Measurements from ENCODE around the gene SEMA3E.
"Not testable (repeated sequence)": the region's sequence is repeated elsewhere in the genome, so short reads cannot be mapped to it uniquely, and the experiment has no call there.

SEMA3E gene

DNA sequence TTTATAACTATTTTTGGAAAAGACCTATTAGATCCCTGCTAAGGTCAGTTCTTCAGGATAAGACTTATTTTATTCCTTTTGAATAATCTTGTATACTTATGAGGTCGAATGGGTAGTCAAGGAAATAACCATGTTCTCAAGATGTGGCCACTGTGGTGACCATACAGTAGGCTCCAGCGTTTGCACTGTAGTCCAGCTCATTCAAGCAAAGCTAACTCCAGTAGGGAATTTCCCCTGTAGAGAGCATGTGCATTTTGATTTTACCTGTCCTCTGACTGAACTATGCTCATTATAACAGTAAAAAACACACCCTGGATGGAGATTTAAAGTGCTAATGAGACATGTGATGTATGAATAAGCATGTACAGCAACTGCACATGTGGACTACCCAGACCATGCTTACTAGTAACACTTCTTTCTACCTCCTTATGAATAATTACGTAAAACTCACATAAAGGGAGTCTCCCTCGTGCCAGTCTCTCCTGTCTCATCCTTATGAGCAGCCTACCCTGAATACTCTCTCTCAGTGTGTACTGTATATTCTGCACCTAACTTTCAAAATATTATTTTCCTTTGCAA is 32.4 kb upstream of the SEMA3E start:
- H3K4me3 ChIP-seq (ENCODE audit: insufficient read depth, low read length, poor library complexity, severe bottlenecking), result no peak overlapping the region
- H3K79me2 ChIP-seq (ENCODE audit: insufficient read depth, low read length), result no peaks in the 10 kb centered on the region
- H3K27me3 ChIP-seq (ENCODE audit: low read length), result no peaks in the 10 kb centered on the region
- no peaks in the 10 kb centered on the region for H3K9me3 ChIP-seq (ENCODE audit: insufficient read depth, low read length)
- H3K27ac ChIP-seq (ENCODE audit: low read depth, low read length), result no peak overlapping the region
- H3K4me2 ChIP-seq (ENCODE audit: low read depth, low read length, poor library complexity, severe bottlenecking), result no peak overlapping the region
- TF ChIP-seq EZH2phosphoT487 (conservative IDR thresholded peaks at IDR 0.05; ENCODE audit: low read length), result no peak
- TF ChIP-seq, protein P1, sequence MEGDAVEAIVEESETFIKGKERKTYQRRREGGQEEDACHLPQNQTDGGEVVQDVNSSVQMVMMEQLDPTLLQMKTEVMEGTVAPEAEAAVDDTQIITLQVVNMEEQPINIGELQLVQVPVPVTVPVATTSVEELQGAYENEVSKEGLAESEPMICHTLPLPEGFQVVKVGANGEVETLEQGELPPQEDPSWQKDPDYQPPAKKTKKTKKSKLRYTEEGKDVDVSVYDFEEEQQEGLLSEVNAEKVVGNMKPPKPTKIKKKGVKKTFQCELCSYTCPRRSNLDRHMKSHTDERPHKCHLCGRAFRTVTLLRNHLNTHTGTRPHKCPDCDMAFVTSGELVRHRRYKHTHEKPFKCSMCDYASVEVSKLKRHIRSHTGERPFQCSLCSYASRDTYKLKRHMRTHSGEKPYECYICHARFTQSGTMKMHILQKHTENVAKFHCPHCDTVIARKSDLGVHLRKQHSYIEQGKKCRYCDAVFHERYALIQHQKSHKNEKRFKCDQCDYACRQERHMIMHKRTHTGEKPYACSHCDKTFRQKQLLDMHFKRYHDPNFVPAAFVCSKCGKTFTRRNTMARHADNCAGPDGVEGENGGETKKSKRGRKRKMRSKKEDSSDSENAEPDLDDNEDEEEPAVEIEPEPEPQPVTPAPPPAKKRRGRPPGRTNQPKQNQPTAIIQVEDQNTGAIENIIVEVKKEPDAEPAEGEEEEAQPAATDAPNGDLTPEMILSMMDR (IDR thresholded peaks at IDR 0.05; ENCODE audit: insufficient read depth, low read length, poor library complexity, severe bottlenecking), result no peak
- H3K9ac ChIP-seq (ENCODE audit: low read length), result no peak overlapping the region
- no peak overlapping the region for H2AFZ ChIP-seq (ENCODE audit: low read depth, low read length, severe bottlenecking)
- no peaks in the 10 kb centered on the region for H3K36me3 ChIP-seq (ENCODE audit: low read length)
- no peaks in the 10 kb centered on the region for H3F3A ChIP-seq (ENCODE audit: insufficient read depth)
- no peaks in the 10 kb centered on the region for H4K20me1 ChIP-seq (ENCODE audit: low read depth, low read length)
- H3K9me2 ChIP-seq (replicated peaks; ENCODE audit: insufficient read depth, low read length), result no peaks in the 10 kb centered on the region

DNA sequence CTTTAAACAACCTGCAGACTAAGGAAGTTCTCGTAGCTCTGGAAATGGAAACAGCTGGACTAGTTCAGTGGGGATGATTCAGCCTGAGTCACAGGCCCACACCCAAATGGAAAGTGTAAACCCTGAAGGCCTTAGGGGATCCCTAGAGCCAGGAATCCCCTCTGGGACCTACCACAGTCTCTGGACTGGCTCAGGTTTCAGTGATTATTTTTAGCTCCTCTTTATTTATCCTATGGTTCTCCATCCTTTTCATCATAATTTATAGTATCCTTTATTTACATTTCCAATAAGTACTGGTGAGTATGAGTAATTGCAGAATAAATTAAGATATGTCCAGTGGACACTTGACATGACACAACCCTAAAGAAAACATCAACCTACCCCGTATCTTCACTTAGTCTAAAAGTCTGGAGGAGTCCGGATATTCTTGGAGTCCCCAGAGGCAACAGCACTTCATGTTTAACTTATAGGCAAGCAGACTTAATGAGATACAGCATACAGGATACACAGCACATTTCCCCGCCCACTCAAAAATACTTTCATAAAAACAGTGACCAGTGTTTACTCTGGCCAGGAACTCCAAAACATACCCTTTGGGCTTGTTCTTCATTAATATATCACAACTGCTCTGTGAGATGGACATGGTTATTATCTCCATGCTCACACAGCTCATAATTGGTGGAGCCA is 28.4 kb upstream of the SEMA3E start:
- Histone ChIP-seq H3K27ac (ENCODE audit: low read depth, low read length) (no peak overlapping the region), H3K9me3 (ENCODE audit: insufficient read depth, low read length) (no peaks in the 10 kb centered on the region), H3K36me3 (ENCODE audit: low read length) (no peaks in the 10 kb centered on the region), H4K20me1 (ENCODE audit: low read depth, low read length) (no peaks in the 10 kb centered on the region), H3K9ac (ENCODE audit: low read length) (no peak overlapping the region), H3F3A (ENCODE audit: insufficient read depth) (no peaks in the 10 kb centered on the region), H3K79me2 (ENCODE audit: insufficient read depth, low read length) (no peaks in the 10 kb centered on the region), H3K27me3 (ENCODE audit: low read length) (no peaks in the 10 kb centered on the region), H2AFZ (ENCODE audit: low read depth, low read length, severe bottlenecking) (no peak overlapping the region), H3K4me2 (ENCODE audit: low read depth, low read length, poor library complexity, severe bottlenecking) (no peak overlapping the region), H3K4me3 (ENCODE audit: insufficient read depth, low read length, poor library complexity, severe bottlenecking) (no peak overlapping the region), H3K9me2 (replicated peaks; ENCODE audit: insufficient read depth, low read length) (no peaks in the 10 kb centered on the region)
- TF ChIP-seq EZH2phosphoT487 (conservative IDR thresholded peaks at IDR 0.05; ENCODE audit: low read length), result no peak
- TF ChIP-seq, protein P1 (IDR thresholded peaks at IDR 0.05; ENCODE audit: insufficient read depth, low read length, poor library complexity, severe bottlenecking), result no peak

DNA sequence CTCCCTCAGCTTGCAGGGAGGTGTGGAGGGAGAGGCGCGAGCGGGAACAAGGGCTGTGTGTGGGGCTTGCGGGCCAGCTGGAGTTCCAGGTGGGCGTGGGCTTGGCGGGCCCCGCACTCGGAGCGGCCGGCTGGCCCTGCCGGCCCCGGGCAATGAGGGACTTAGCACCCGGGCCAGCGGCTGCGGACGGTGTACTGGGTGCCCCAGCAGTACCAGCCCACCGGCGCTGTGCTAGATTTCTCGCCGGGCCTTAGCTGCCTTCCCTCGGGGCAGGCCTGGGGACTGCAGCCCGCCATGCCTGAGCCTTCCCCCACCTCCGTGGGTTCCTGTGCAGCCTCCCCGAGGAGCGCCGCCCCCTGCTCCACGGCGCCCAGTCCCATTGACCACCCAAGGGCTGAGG is 24.4 kb upstream of the SEMA3E start:
- H3K27me3 ChIP-seq (ENCODE audit: low read length); H2AFZ ChIP-seq (ENCODE audit: low read depth, low read length, severe bottlenecking); H3K9ac ChIP-seq (ENCODE audit: low read length); H3K9me3 ChIP-seq (ENCODE audit: insufficient read depth, low read length); H4K20me1 ChIP-seq (ENCODE audit: low read depth, low read length); H3K79me2 ChIP-seq (ENCODE audit: insufficient read depth, low read length); H3K9me2 ChIP-seq (replicated peaks; ENCODE audit: insufficient read depth, low read length); H3K4me3 ChIP-seq (ENCODE audit: insufficient read depth, low read length, poor library complexity, severe bottlenecking); H3F3A ChIP-seq (ENCODE audit: insufficient read depth); H3K4me2 ChIP-seq (ENCODE audit: low read depth, low read length, poor library complexity, severe bottlenecking); H3K36me3 ChIP-seq (ENCODE audit: low read length); H3K27ac ChIP-seq (ENCODE audit: low read depth, low read length): not testable (repeated sequence)

GRCh38 chr7:83672157-83672556 is 23.2 kb upstream of the SEMA3E start:
- TF ChIP-seq, protein P1 (IDR thresholded peaks at IDR 0.05; ENCODE audit: insufficient read depth, low read length, poor library complexity, severe bottlenecking), result no peak
- TF ChIP-seq EZH2phosphoT487 (conservative IDR thresholded peaks at IDR 0.05; ENCODE audit: low read length), result no peak
- no peaks in the 10 kb centered on the region for H3K9me2 ChIP-seq (replicated peaks; ENCODE audit: insufficient read depth, low read length)
- H3K27me3 ChIP-seq (ENCODE audit: low read length), result no peaks in the 10 kb centered on the region
- no peaks in the 10 kb centered on the region for H3K79me2 ChIP-seq (ENCODE audit: insufficient read depth, low read length)
- H3K9me3 ChIP-seq (ENCODE audit: insufficient read depth, low read length), result no peaks in the 10 kb centered on the region
- no peaks in the 10 kb centered on the region for H3K36me3 ChIP-seq (ENCODE audit: low read length)
- no peak overlapping the region for H3K27ac ChIP-seq (ENCODE audit: low read depth, low read length)
- H3K4me3 ChIP-seq (ENCODE audit: insufficient read depth, low read length, poor library complexity, severe bottlenecking), result no peak overlapping the region
- H2AFZ ChIP-seq (ENCODE audit: low read depth, low read length, severe bottlenecking), result no peak overlapping the region
- H3F3A ChIP-seq (ENCODE audit: insufficient read depth), result no peaks in the 10 kb centered on the region
- H3K9ac ChIP-seq (ENCODE audit: low read length), result no peak overlapping the region
- no peaks in the 10 kb centered on the region for H4K20me1 ChIP-seq (ENCODE audit: low read depth, low read length)
- no peak overlapping the region for H3K4me2 ChIP-seq (ENCODE audit: low read depth, low read length, poor library complexity, severe bottlenecking)
